HK-2 (cell line): ENCODE results near the gene GGPS1.
"Not testable (repeated sequence)": the region's sequence is repeated elsewhere in the genome, so short reads cannot be mapped to it uniquely, and the experiment has no call there.

ENCODE experiments used
- DNase-seq: peaks from one replicate; pipeline ENCODE4 v3.0.0-alpha.2; 2018; ENCODE audit not compliant: unreplicated experiment

The GGPS1 gene

DNA sequence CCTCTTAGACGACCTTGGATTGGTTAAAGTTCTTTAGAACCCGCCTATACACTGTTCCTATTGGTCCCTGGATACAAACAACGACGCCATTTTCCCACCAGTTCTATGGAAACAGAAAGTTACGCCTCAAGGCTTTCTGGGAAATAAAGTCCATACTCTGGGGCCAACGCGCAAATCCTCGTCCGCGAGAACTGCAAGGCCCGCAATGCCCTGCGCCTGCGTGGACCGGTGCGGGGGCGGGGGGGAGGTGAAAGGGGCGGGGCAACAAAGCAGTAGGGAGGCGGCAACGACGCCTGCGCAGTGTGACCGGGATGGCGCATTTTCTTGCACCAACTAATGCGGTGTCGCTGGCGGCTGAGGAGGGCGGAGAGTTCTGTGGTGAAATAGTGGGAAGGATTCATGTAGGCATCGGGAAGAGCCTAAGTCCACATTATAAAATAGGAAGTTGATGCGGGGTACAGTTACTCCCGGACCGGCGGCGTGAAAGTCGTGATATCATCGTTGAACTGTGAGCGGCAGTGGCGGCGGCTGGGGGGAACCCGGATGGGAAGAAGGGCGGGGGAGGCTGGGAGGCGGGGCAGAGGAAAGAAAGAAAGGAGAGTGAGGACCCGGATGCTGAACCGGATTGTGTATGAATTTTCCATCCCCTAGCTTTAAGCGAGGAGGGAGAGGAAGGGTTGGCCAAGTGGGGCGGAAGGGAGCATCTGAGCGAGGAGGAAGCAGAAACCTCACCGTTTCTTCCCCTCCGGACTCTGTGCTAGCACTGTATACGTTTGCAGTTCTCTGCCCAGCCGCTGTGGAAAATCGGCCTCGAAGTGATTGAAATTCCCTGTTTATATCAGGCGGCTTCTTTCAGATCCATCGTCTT, at the start of gene GGPS1:
Gene GGPS1, plus strand, starts transcription at position 300 of the 868 bp plus-strand sequence. CDS start 6,695 bp downstream, outside the sequence.
- peak; percentile 100 for DNase-seq

DNA sequence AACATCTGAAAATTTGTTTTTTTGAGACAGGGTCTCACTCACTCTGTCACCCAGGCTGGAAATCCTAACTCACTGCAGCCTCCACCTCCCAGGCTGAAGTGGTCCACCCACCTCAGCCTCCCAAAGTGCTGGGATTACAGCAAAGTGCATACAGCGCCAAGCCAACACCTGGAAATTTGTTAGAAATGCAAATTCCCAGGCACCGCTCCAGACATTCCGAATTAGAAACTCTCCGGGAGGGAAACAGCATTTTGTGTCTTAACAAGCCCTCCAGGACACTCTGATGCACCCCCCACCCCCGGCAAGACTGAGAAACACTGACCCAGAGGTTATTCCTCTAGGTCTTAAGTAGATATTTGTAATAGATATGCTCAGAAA, 49.5 kb upstream of the GGPS1 start:
- DNase-seq, result no peak

DNA sequence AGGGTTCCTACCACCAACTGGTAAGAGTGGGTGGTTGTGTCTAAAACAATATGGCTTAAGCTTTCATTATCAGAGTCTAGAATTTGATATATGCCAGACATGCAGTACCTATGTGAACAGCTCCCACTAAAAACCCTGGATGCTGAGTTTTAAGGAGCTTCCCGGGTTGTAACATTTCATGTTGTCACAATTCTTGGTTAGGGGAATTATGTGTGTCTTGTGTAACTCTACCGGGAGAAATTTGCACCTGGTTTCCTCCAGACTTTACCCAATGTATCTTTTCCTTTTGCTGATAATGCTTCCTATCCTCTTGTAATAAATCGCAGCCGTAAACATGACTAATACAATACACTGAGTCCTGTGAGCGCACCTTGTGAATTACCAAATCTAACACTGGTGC, 48.7 kb upstream of the GGPS1 start:
- no peak for DNase-seq

DNA sequence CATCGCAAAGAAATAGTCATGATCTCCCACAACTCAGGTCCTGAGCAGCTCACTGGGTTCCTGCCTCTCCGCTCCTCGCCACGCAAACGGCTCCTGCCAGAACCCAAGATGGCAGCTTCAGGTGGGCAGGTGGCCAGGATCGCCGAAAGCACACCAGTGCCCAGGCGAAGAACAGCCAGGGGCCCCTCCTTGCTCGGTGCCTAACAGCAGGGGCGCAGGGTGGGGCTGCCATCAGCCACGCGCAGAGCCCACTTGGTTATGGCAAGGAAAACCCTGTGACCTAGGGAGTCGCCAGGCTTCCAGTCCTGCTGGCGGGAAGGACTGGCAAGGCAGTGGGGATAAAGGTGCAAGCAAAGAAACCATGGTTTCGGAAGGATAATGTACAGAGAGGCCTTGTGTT, 47.9 kb upstream of the GGPS1 start:
- DNase-seq, result no peak

DNA sequence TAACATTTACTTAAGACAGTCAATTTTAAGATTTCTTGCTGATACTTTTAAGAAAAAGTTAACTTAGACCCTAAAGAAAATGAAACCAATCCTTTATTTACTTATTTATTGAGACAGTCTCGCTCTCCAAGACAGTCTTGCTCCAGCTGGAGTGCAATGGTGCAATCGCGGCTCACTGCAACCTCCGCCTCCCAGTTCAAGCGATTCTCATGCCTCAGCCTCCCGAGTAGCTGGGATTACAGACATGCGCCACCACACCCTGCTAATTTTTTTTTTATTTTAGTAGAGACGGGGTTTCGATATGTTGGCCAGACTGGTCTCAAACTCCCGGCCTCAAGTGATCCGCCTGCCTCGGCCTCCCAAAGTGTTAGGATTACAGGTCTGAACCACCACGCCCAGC, 44.7 kb upstream of the GGPS1 start:
- DNase-seq, result not testable (repeated sequence)

DNA sequence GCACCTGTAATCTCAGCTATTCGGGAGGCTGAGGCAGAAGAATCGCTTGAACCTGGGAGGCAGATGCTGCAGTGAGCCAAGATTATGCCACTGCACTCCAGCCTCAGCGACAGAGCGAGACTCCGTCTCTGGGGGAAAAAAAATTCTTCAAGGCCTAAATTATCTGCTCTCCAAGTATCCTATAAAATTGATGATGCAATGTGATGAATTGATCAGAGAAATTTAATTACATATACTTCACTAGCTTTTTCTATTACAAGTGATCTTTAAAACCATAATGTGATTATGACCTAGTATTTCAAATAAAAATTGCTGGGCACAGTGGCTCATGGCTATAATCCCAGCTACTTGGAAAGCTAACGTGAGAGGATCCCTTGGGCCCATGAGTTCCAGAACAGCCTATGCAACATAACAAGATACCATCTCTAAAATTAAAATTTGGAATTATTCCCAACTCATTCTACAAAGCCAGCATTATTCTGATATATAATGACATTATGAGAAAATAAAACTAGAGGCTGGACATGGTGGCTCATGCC, 44.1 kb upstream of the GGPS1 start:
- no peak for DNase-seq

DNA sequence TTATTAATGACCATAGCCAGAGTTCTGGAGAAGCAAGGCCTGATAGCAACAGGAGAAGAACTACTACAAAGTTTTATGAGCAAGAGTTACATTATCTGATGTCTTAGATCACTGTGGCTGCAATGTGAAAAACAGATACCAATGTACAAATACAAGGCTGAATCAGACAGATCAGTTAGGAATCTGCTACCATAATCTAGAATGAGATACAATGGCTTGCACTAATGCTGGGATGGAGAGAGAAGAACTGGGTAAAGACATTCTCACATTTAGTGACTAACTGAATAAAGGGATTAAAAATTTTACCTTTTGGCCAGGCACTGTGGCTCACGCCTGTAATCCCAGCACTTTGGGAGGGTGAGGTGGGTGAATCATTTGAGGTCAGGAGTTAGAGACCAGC, 41.7 kb upstream of the GGPS1 start:
- DNase-seq, result no peak

DNA sequence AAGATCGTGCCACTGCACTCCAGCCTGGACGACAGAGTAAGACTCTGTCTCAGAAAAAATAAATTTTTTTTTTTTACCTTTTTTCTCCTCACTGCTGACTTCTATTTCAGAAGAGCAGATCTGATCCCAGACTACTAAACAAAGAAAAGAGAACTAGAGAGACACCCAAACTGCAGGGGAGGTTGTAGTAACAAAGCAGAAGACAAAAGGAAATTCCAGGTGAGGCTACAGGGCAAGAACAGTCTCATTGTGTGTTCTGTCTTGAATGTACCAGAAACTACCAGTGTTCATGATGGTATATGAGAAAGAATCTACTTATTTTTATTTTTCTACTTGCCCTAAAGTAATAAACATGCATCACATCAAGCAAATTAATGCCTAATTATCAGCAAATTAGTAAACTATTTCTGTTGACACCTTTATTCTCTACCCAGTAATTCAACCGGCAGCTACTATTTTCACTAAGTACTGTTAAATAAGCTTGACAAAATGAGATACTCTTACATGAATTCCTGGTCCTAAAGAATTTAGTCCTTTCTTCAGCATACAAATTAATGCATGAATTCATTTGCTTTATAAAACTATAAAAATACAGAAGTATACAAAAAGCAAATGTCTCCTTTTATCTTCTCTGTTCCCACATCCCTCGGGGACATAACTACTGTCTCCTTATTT, 41.0 kb upstream of the GGPS1 start:
- DNase-seq, result no peak

DNA sequence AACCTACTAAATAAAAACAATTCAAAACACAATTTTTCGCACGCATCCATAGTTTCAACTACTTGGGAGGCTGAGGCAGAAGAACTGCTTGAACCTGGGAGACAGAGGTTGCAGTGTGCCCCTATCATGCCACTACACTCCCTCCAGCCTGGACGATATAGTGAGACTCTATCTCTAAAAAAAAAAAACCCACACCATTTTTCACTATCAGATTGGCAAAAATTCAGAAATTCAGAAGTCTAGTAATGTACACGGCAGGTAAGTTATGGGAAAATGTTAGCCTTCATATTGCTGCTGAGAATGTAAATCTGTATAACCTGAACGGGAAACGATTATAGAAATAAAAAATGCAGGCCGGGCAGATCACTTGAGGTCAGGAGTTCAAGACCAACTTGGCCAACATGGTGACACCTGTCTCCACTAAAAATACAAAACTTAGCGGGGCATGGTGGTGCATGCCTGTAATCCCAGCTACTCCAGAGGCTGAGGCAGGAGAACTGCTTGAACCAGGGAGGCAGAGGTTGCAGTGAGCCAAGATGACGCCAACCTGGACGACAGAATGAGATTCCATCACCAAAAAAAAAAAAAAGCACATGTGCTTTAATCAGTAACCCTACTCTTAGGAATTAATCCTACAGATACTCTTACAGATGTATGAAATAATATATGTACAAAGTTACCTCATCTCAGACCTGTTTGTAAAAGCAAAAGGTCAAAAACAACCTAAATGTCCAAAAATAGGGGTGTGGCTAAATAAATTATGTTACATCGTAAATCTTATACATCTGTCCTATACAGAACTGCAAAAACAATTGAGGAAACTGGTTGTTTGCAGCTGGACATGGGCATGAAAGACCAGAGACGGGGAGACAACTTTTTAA, 38.3 kb upstream of the GGPS1 start:
- no peak for DNase-seq

DNA sequence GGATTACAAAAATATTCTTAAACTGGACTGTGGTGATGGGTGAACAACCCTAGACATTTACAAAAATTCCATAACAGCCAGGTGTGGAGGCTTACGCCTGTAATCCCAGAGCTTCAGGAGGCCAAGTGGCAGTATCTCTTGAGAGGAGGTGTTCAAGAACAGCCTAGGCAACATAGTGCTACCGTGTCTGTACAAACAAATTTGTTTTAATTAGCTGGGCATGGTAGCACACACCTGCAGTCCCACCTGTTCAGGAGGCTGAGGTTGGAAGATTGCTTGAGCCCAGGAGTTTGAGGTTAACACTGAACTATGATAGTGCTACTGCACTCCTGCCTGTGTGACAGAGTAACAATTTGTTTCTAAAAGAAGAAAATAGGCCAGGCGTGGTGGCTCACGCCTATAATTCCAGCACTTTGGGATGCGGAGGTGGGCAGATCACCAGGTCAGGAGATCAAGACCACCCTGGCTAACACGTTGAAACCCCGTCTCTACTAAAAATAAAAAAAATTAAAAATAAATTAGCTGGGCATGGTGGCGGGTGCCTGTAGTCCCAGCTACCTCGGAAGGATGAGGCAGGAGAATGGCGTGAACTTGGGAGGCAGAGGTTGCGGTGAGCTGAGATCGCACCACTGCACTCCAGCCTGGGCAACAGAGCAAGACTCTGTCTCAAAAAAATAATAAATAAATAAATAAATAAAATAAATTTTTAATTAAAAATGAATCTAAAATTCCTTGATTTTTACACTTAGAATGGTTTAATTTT, 37.4 kb upstream of the GGPS1 start:
- DNase-seq, result no peak

DNA sequence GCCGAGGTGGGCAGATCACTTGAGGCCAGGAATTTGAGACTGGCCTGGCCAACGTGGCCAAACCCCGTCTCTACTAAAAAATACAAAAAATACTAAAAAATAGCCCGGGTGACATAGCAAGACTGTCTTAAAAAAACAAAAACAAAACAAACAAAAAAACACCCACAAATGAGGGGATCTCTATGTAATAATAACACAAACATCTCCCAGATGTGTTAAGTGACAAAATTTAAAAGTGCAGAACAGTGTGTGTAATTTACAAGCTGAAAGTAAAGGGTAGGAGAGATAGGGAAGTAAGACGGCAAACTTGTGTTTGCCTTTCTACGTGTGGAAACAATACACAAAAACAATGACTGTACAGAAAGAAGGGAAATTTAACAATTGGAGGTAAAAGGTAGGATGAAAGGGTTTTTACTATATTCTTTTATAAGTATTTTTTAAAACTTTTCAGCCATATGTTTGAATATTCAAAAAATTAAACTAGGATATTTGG, 36.7 kb upstream of the GGPS1 start:
- no peak for DNase-seq

DNA sequence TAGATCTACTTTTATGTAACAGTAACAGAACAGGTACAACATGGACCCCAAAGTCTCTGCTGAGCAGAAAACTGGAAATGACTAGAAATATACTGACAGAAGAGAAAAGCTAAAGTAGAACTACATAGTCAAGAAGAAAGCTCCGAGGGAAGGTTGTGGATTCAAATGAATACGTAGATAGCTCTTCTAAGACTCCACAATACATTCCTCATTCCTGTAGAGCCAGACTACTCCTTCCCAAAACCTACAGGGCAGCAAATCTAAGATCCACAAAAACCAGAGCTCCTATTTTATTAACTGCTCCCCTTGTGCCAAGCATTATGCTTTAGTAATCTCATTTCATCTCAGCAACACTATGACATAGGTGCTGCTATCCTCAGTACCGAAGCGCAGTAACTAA, 35.6 kb upstream of the GGPS1 start:
- DNase-seq, result no peak

DNA sequence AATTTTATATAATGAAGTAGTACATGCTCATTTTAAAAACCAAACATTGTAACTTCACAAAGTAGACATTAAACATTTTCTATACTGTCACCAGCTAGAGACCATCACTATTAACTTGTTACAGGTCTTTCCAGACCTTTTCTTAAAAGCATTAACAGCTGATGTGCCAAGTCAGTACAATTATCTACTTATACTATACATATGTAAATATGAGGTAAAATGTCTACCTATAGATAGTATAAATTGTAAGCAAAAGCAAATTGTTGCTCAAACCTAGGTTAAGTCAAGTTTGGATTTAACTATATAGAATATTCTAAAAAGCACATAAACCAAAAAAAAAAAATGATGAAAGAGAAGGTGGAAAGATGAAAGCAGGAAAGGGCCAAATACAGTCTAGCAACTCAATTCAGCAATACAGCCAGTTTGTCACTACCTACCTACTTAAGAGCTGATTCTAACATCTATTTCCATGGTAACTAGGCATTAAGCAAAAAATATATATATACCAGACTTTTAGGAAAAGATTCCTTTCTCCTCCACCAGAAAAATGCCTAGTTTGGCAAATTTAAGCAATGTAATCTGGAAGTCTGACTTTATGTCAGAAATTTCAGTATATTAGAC, 34.9 kb upstream of the GGPS1 start:
- DNase-seq, result no peak

DNA sequence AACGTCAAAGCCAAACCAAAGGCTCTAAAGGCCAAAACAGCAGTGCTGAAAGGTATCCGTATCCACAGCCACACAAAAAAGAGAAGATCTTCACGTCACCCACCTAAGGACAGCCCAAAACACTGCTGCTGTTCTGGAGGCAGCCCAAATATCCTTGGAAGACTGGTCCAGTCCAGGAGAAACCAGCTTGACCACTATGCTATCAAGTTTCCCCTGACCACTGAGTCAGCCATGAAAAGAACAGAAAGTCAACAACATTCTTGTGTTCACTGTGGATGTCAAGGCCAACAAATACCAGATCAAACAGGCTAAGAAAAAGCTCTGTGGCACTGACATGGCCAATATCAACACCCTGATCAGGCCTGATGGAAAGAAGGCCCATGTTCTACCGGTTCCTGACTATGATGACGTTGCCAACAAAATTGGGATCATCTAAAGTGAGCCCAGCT, 32.4 kb upstream of the GGPS1 start:
- DNase-seq, result no peak

DNA sequence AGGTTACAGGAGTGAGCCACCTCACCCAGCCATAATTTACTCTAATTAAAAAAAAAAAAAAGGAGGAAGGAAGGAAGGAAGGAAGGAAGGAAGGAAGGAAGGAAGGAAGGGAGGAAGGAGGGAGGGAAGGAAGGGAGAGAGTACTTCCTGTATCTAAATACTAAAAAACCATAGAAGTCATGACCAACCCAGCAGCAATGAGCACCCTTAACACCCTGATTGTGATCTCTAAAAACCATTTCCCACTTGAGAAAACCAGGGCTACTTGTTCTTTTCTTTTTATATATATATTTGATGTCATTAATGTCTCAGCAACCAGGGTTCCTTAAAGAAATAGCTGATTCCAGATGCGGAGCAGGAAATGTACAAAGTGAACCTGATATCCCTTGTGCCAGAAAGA, 31.6 kb upstream of the GGPS1 start:
- no peak for DNase-seq

DNA sequence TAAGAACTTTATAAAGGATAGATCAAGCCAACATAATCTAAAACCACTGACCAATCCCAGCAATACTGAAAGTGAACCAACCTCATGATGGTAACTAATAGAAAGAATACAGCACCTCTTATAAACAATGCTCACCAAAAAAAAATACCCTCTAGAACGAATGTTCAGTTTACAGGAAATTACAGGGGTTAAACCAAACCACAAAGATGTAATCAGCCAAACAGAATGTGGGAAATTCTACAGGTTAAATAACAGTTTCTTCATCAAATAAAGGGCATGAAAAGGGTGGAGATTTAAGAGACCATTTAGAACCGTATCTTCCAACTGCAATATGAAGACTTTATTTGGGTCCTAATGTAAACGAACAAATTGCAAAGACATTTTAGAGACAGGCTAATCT, 30.8 kb upstream of the GGPS1 start:
- DNase-seq, result no peak

DNA sequence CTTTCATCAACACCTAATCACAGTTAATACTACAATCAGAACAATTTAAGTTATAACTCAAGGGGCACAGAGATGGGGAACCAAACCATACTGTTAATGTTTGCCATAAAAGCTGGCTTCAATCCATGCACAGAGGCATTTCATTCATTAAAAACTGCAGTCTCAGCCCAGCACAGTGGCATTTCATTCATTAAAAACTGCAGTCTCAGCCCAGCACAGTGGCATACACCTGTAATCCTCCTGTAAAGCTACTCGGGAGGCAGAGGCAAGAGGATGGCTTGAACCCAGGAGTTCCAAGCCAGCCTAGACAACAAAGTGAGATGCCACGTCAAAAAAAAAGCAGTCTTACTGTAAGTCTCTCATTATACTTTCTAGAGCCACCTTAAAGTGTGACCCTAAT, 29.6 kb upstream of the GGPS1 start:
- DNase-seq, result no peak

DNA sequence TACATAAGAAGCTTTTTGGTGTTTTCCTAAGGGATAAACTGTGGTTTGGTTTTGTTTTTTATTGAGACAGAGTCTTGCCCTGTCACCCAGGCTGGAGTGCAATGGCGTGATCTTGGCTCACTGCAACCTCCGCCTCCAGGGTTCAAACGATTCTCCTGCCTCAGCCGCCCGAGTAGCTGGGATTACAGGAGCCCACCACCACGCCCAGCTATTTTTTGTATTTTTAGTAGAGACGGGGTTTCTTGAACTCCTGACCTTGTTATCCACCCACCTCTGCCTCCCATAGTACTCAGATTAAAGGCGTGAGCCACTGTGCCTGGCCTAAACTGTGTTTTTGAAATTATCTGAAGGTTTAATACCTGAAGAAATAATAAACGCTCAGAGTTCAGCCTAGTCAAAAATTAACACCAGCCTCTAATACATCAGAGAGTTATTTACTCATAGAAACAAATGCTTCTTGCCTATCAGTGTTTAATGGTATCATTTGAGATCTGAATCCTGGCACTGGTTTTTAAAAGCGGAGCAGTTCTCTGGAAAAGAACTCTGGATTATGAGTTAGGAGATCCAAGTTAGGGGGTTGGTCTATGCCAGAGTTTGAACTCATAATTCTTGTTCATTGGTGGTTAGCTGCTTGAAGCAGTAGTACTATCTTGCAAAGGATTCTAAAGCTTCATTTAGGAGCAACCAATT, 29.1 kb upstream of the GGPS1 start:
- DNase-seq, result no peak

DNA sequence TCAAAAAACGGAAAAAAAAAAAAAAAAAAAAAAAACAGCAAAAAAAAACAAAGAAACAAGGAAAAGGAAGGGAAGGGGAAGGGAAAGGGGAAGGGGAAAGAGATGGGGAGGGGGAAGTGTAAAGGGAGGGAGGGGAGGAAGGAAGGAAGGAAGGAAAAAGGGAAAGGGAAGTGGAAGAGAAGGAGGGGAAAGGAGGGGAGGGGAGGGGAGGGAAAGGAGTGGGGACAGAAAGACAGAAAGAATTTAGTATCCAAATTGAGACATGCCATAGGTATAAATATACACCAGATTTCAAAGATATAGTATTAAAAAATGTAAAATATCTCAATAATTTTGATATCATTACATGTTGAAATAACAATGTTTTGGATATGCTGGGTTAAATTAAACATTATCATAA, 26.2 kb upstream of the GGPS1 start:
- no peak for DNase-seq
